ENCODE data around the gene MT1F.
"Not testable (repeated sequence)": the region's sequence is repeated elsewhere in the genome, so short reads cannot be mapped to it uniquely, and the experiment has no call there.

MT1F gene

GRCh38 chr16:56669840-56670619 is 12.3 kb downstream of the MT1F start:
- no peak for DNase-seq

GRCh38 chr16:56670620-56670934 is 12.8 kb downstream of the MT1F start:
- no peak for DNase-seq

GRCh38 chr16:56671691-56672090 is 13.9 kb downstream of the MT1F start:
- DNase-seq = not testable (repeated sequence)

GRCh38 chr16:56672171-56672570 is 14.4 kb downstream of the MT1F start:
- not testable (repeated sequence) for DNase-seq

- no peak for DNase-seq
Observed at GRCh38 chr16:56672761-56673536, 15.2 kb downstream of the MT1F start.

GRCh38 chr16:56673921-56674320 is 16.2 kb downstream of the MT1F start:
- DNase-seq = peak in 4 of 58 donors; percentile 12 to 39 (median 16)

GRCh38 chr16:56674570-56674969 is 16.8 kb downstream of the MT1F start:
- not testable (repeated sequence) for DNase-seq

GRCh38 chr16:56675685-56676210 is 18.0 kb downstream of the MT1F start:
- no peak for DNase-seq

- no peak for DNase-seq
Observed at GRCh38 chr16:56677474-56677873, 19.7 kb downstream of the MT1F start.

- no peak for DNase-seq
Observed at GRCh38 chr16:56679078-56679730, 21.4 kb downstream of the MT1F start.

GRCh38 chr16:56679818-56680217 is 22.1 kb downstream of the MT1F start:
- DNase-seq = no peak

GRCh38 chr16:56681939-56682702 is 24.4 kb downstream of the MT1F start, which contains the start of gene MT1X:
TSS of gene MT1X (plus strand) at chr16:56682470. CDS start at chr16:56682541, 71 bp downstream.
- DNase-seq = peak; percentile 48 to 92 (median 82)

- DNase-seq = peak in 1 of 58 donors; percentile 18
Observed at GRCh38 chr16:56682703-56683397, 25.1 kb downstream of the MT1F start.

GRCh38 chr16:56683424-56684172 is 25.8 kb downstream of the MT1F start:
- peak in 2 of 58 donors; percentile 12 to 21 for DNase-seq

- peak in 7 of 58 donors; percentile 12 to 56 (median 36) for DNase-seq
Observed at GRCh38 chr16:56684256-56684925, 26.6 kb downstream of the MT1F start.

GRCh38 chr16:56684926-56685590 is 27.3 kb downstream of the MT1F start:
- DNase-seq = peak in 3 of 58 donors; percentile 31 to 68 (median 56)

GRCh38 chr16:56686758-56687157 is 29.0 kb downstream of the MT1F start:
- no peak for DNase-seq

GRCh38 chr16:56688762-56689161 is 31.0 kb downstream of the MT1F start:
- DNase-seq = no peak
